Amniotic epithelial cell (primary cell): Measurements from ENCODE around the gene SOCS2.

Experiments
- DNase-seq: peaks from one replicate; pipeline ENCODE4 v3.0.0-alpha.2; 2010; ENCODE audit warnings: low read depth

Gene SOCS2

DNA sequence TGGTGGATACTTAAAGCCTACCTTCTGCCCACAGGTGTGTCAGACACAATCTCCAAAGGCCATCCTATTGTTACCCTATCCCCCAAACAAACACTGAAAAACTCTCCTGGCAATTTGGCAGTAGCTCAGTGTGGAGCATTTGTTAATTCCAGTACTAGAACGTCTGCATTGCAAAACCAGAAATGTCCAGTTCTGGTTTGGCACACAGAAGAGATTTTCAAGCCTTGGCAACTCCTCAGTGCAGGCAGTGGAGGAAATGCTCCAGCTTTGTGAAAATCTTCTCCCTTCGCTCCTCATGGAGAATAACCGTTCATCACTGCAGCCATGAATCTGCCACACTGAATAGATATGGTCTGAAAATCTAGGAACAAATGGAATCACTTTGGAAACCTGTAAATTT lies 5.3 kb upstream of the SOCS2 start:
- DNase-seq: no peak

DNA sequence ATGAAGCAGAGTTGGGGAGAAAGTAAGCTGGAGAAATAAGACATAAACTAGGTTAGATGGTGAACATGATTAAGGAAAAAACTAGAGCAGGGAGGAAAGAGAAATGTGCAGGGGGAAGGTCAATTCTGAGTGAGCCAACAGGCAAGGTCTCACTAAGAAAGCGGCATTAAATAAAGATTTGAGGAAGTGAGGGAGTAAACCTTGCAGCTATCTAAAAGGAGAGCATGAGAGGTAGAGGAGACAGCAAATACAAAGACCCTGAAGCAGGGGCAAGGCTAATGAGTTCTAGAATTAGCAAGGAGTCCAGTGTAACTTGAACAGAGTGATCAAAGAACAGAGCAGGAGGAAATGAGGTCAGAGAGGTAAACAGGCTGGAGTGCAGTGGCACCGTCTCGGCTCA lies 4.4 kb upstream of the SOCS2 start:
- no peak for DNase-seq

DNA sequence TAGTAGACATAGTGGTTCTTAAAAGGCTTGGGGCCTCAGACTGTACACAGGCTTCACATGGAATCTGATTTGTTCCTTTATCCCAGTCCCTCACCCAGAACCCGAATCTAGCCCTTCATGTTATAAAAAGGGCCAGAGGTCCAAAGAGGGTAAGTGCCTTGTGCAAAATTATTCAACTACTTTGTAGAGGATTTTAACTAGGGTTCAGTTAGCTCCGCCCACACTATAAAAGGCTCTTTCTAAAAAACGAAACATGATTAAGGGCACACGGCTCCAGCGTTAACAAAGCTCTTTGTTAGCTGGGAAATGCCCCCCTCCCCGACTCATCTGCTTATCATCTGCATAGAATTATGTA lies 3.2 kb upstream of the SOCS2 start:
- no peak for DNase-seq

DNA sequence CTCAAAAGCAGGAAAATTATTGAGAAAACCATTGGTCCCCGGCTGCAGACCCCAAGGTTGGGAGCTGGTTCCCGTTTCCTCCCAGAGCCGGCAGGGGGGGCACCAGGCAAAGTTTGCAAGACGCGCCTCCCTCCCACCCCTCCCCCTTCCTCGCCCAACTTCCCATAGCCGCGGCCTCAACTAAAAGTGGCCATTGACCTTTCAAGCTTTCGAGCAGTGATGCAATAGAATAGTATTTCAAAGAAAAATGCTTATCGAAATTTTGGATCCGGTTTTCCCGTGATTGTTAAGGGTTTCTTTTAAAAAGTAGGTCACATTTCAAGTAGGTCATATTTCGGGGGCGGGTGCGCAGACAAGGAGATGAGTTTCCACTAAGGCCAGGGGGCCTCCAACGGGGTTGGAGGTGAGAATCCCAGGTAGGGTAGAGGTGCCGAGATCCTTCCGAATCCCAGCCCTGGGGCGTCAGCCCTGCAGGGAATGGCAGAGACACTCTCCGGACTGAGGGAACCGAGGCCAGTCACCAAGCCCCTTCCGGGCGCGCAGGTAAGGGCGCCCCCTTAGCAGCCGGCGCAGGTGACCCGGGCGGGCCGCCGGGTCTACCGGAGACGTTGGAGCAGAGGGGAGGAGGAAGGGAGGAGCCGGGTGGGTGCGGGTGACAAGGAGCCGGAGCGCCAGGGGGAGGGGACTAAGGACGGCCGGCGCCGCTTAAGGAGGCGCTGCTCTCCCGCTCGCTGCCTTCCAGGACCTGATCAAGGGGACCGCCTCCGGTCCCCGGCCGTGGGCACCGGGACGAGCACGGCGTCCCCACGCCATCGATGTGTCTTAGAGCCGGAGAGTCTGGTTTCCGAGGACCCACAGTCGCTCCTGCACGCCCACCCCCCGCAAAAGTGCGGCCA lies 2.6 kb upstream of the SOCS2 start:
- peak; percentile 86 for DNase-seq

DNA sequence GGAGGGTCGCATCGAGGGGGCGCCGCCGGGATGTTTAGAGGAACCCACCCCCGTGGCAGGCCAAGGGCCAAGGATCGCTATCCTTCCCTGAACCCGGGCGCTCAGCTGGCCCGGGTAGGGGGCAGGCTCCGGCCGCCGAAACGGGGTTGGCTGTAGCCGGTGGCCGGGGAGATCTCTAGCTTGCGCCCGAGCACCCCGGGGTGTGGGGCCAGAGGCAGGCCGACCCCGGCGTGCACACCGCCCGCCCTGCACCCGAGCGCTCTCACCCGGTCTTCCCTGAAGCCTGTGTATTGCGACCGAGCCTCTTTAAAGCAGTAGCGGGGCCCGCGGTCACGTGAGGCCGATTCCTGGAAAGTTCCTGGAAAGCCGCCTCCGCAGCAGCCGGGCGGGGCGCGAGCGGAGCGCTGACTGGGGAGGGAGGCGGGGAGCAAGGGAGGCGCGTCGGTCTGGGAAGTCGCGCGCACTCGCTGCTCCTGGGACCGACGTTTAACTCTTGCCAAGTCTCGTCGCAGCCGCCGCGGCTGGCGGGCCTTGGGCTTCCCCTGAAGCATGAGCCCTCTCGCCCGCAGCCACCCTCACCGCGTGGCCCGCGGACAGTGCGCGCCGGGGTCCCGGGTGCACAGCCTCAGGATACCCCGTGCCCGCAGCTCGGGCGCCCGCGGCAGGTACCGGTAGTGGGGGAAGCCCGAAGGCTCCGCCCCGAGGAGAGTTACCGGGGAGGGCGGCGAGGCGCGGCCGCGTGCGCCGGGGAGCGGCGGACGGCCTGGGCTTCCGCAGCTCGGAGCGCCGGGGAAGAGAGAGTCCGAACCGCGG lies 1.7 kb upstream of the SOCS2 start:
- peak; percentile 92 for DNase-seq

DNA sequence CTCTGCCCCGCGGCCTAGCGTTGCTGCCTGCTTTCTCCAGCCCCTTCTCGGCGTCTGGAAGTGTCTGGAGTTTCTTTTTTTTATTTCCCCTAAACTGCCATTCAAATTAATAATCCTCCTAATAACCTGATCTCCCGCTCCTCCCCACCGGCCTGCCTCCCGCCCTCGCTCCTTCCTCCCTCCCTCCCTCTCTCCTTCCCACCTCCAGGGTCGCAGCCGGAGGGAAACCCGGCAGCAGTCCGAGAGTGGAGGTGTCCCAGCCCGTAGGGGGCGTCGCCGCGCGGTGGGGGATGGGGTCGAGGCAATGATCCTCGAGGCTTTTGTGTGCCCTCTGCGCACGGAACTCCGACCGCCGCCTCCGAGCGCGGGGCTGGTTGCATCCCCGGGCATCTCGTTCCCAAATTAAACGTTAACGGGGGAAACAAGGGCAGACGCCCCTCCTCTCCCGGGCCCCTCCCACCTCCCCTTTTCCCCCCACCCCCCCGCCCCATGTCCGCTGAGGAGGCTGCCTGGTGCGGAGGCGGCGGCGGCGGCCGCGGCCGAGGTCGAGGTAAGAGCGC lies 1.0 kb upstream of the SOCS2 start:
- DNase-seq: peak; percentile 44

DNA sequence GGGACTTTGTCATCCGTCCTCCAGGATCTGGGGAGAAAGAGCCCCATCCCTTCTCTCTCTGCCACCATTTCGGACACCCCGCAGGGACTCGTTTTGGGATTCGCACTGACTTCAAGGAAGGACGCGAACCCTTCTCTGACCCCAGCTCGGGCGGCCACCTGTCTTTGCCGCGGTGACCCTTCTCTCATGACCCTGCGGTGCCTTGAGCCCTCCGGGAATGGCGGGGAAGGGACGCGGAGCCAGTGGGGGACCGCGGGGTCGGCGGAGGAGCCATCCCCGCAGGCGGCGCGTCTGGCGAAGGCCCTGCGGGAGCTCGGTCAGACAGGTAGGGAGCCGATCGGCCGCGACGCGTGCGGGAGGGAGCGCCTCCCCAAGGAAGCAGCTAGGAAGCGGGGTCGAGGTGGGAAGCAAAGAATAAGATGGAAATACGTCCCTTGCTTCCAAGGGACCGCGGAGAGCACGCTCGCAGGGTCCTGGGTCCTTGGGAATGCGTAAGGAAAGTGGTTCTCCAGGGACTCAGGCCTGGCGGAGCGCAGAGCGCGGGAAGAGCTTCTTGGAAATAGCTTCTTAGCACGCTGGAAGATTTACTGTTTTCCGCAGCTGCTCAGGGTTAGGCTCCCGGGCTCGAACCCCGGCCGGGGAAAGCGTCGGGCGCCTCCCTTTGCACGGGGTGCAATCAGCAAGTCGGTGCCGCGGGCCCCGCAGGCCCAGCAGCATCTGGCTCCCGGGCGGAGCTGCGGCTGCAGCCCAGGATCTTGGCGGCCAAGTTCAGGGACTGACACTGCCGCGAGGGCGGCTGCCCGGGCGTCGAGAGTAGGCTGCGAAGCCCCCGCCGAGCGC lies 457 bp downstream of the SOCS2 start:
- no peak for DNase-seq

DNA sequence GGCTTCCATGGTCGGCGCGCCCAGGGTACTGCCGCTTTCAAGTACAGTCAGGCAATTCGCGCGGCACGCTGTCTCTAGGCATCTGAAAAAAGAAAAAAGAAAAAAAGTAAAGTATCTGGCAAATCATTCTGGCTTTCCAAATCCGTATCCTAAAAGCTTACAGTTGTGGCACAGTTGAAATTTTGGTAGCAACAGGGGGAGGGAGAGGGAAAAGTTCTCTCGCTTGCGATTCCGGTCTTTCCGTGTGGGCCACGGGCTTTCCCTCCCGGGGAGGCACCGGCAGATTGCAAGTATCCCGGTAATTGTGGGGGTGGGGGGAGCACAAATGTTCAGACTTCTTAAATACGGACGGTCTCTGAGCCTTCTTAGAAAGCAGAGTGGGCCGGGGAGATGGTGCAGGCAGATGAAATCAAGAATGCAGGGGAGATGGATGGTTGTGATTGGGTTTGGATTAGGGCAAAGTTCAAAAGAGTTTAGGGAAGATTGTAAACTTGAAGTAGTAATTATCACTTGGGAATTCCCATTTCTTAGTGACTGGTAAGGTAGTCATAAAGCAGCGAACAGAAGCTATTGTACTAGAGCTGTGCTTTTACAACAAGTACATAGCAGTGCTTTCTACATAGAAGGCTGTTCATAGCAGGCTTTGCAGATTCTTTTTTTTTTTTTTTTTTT lies 1.2 kb downstream of the SOCS2 start:
- no peak for DNase-seq

DNA sequence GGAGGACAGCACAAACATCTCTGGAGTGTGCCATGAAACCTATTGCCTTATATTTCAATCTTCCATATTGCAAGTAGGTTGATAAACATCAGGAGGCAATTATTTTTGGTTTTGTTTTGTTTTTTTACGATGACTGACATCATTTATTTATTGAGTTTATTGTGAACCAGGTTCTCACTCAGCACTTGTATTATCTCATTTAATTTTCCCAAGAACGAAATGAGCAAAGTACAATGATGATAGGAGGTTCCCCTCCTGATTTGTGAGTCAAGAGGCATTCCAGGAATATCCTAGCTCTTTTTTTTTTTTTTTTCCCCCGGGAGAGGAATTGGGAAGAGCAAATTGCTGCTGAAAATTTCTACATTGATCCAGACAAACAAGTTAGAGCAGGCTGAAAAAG lies 4.7 kb downstream of the SOCS2 start:
- no peak for DNase-seq

DNA sequence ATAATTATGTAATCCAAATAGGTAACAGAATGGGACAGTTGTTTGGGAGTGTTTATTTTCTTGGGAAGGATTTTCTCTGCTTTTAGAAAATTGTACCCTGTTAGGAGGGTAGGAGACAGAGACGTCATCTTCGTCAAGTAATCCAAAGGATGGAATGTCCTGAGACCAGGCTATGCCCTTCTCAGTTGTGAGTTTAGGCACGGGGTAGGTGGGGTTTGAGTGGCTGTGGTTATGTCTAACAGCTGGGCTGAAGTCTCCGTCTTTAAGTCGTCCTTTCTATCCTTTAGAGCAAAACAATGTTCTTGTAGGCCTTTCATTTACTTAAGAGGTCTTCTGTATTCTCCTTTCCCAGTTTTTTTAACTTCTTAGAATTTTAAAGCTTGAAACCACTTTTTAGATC lies 5.7 kb downstream of the SOCS2 start:
- no peak for DNase-seq

DNA sequence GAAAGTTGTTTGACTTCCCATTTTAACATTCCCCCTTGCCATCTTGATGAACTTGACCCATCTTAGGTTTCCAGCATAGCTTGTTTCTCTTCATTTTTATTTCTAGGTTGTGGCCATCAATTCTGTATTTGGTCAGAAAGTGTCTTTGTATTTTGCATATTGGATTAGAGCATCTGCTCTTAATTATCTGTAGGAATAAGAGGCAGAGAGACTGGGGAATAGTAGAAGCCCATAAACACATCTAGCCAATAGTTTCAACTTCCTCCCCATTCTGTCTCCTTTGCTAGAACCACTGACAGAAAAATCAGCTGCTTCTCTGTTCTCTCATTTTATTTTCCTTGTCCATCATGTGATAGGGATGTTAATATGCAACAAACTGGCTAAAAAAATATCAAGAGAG lies 8.2 kb downstream of the SOCS2 start:
- DNase-seq: no peak

DNA sequence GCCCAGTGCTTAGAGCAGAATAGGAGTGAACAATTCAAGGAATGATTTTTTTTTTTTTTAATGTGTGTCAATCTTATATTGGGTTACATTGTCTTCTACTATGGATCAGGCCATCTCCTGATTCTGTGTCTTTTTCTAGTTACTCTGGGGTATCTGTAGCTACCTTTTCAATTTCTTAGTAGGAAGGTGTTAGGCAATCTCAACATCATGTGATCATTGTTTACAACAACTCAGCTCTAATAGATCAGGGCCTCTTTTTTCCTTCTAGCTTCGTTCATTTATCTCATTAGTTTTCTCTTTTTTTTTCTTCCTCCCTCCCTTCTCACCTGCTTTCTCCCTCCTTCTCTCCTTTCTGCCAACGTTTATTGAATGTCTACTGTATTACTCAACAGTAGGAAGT lies 8.9 kb downstream of the SOCS2 start:
- DNase-seq: no peak

DNA sequence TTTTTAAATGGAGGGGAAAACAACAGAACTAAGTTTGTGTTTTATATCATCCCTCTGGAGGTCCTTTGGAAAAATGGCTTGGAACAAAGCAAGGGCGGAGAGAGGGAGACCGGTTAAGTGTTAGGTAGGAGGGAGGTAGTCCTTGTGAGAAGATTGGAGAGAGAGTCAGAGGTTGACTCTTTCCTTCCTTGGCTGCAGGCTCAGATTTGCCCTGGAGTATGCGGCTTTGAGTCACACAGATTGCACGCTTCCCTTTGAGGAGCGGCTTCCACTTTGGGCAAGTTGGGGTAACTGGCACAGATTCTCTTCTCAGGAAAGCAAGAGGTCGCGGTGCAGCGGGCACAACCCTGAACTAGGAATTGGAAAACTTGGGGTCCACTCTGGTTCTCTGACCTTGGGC lies 9.9 kb downstream of the SOCS2 start:
- no peak for DNase-seq

DNA sequence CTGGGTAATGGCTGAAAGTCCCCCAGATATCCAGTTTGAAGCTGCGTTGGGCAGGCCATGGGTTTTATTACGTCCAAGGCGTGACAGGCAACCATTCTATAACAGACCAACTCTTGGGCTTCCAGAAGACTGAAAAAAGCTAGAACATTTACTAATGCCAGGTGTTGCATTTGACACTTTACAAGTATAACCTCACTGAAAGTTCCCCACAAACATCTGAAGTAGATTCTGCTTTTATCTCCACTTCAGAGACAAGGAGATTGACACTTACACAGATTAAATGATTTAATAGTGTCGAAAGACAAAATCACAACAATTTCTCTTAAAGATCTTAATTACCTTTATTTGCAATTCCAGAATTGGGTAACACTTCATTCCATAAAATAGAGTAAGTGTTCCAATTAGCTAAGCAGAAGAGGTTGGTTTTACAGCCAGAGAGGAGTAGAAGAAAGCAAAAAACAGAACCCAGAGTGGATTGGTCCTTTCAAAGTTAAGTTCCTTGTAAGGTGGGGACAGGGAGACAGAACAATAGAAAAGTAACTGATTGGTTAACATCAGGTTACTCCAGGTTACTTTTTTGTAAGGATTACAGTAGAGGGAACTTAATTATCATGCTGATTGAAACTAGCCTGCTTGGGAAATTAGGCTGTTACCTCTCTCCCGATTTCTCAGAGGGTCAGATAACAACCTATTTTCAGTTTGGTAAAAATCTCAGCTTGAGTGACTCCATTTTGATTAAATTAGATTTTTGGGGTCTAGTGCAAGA lies 11.3 kb downstream of the SOCS2 start:
- no peak for DNase-seq

DNA sequence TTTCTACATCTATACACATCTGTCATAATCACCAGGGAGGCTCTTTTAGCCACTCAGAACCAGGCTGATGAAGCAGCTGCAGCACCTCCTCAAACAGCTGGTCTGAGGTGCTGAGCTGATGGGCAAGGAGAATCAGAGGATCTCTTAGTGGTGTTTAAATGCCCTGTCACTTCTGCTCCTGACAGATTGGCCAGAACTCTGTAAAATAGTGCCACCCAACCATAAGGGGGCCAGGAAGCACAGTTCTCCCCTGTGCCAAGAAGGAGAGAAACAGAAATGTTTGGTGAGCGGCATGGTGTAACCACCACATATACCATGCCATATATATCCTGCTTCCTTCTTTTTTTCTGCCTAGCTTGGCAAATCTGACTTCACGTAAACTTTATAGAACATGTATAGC lies 12.8 kb downstream of the SOCS2 start:
- DNase-seq: no peak

DNA sequence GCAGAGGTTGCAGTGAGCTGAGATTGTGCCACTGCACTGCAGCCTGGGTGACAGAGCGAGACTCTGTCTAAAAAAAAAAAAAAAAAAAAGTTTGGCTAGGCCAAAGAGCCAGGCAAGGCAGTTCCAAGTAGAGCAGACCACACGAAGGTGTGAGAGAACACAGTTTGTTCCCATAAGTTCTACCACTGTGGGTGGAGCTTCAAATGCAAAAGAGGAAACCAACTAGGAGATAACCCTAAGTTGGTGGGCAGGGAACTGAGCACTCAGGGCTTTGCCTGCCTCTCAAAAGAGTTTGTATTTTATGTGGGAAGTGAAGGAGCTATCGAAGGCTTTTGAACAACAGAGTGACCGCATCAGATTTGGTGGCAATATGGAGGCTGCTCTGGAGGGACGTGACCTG lies 15.1 kb downstream of the SOCS2 start:
- DNase-seq: no peak

DNA sequence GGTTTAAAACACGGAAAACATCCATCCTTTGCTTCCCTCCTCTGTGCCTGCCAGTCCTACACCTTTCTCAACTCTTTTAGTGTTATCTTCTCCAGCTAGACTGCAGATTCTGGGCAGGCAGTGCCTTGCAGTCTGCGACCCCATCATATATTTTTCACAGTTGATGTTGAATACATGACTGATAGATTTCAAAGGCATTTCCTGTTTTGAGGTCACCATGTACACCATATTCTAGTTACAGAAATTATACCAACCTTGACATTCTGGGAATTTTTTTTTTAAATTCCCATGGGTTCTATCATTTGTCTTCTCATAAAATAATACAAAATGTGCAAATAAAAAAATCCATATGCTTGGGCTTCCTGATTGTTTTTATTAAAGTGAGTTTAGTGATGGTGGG lies 16.6 kb downstream of the SOCS2 start:
- no peak for DNase-seq

DNA sequence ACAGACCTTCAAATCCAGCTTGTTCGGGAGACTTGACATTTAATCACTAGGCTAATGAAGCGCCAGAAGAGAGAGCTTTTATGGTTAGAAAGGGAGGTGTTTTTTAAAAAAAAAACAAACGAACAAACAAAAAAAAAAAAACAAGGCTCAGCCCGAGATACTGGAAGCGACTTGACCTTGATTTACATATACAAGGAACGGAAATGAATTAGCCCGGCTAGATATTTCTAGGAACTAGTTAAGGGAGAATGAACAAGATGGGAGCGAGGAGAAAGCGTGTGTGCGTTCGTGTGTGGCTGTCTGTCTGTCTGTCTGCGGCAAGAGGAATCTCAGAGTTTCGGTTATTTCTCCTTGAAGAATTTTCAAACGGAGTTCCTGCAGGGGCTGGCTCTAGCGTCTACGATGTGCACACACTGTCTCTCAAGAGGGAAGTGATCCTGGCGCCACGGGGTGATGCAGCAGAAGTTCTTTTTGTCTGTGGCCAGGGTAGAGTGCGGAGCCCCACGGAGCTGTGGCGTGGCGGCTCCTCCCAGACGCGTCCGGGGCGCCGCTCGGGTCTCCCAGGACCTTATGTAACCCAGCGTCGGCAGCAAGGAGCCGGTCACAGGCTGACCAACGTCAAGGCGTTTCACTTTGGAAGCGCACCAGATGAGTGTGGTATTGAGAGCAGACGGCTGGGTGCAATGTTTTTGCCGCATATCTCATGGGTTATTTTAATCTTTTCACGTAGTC lies 18.8 kb downstream of the SOCS2 start:
- peak; percentile 82 for DNase-seq

DNA sequence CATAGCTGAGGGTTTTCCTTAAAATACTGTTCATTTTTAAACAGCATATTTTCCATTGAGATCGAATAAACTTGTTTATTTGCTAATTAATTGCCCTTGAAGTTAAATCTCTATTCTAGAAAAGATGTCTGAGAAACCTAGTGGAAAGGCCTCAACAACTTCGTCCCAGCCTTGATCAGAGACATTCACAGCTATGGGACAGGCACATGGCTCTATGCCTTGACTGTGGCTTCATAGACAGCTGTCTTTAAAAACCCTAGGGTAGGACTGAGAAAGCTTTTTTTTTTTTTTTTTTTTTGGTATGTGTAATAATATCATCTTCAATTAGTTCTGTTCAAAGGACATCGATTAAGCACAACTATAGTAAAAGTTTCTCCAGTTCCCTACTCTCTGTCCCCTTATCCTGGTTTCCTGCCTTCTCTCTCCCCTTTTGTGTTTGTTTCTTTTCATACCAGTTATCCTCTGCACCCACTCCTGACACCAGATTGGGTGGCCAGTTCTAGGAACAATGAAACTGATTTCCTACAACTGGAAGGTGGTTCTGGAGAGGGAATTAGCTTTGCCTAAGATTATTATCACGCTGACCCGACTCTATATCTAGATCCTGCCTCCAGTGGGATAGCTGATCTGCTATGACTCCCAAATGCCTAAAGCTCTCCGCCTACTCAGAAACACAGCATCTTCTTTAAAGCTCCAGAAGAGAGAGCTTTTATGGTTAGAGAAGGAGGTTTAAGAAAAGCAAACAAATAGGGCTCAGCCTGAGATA lies 20.3 kb downstream of the SOCS2 start:
- no peak for DNase-seq
